HepG2 (cell line): ENCODE data around the gene TJP3. TPM values are rescaled to one million over a fixed set of nuclear protein-coding genes. Genes with fewer than 3 reads are reported as not detected.

Experiments
- ARID2 ChIP-seq: sonication (generic); formaldehyde crosslinking; IDR thresholded peaks from 2 replicates; pipeline ENCODE4 v1.8.1; 2022; ENCODE audit warnings: mild to moderate bottlenecking, missing genetic modification reagents, borderline replicate concordance
- CREM ChIP-seq, 2 experiments: sonication (generic) in 1 of 2; formaldehyde crosslinking in 1 of 2; IDR thresholded peaks; 2 replicates each; pipeline versions ENCODE4 v1.4.0 to v1.6.1; 2016 to 2020; ENCODE audit warnings: antibody characterized with exemption in 1 of 2, mild to moderate bottlenecking in 1 of 2, missing genetic modification reagents in 1 of 2
- EZH2 ChIP-seq: conservative IDR thresholded peaks from 2 replicates; pipeline ENCODE4 v1.6.1; 2012; ENCODE audit warnings: mild to moderate bottlenecking, low read depth, low read length, moderate library complexity
- GATAD2A ChIP-seq: IDR thresholded peaks from 2 replicates; pipeline ENCODE4 v1.6.1; 2016
- LCORL ChIP-seq, 2 experiments: fragments of 450-650 bp in 1 of 2; sonication (generic) in 1 of 2; formaldehyde crosslinking in 1 of 2; IDR thresholded peaks; 2 replicates each; pipeline versions ENCODE4 v1.5.0 to v1.6.1; 2017 to 2020; ENCODE audit warnings: antibody characterized with exemption in 1 of 2, missing genetic modification reagents in 1 of 2
- MED8 ChIP-seq: sonication (generic); formaldehyde crosslinking; IDR thresholded peaks from 2 replicates; pipeline ENCODE4 v1.8.1; 2023; ENCODE audit warnings: mild to moderate bottlenecking, missing genetic modification reagents; ENCODE audit not compliant: insufficient replicate concordance
- MIER2 ChIP-seq: IDR thresholded peaks from 2 replicates; pipeline ENCODE4 v1.6.1; 2016; ENCODE audit warnings: missing biosample characterization, missing genetic modification reagents
- MXI1 ChIP-seq: IDR thresholded peaks from 3 replicates; pipeline ENCODE4 v1.6.1; 2012; ENCODE audit warnings: low read depth, low read length, inconsistent platforms, borderline replicate concordance
- ONECUT2 ChIP-seq: sonication (generic); formaldehyde crosslinking; IDR thresholded peaks from 2 replicates; pipeline ENCODE4 v1.4.0; 2020; ENCODE audit warnings: missing genetic modification reagents
- SMAD3 ChIP-seq: sonication (generic); formaldehyde crosslinking; IDR thresholded peaks from 2 replicates; pipeline ENCODE4 v1.4.0; 2020; ENCODE audit warnings: missing genetic modification reagents
- SRSF1 ChIP-seq: fragments of 200-400 bp; formaldehyde crosslinking; optimal IDR thresholded peaks from 2 replicates; pipeline ENCODE3; 2017; ENCODE audit warnings: mild to moderate bottlenecking, low read depth, low read length, moderate library complexity
- THAP11 ChIP-seq: IDR thresholded peaks from 2 replicates; pipeline ENCODE4 v1.6.1; 2016; ENCODE audit warnings: missing biosample characterization, missing genetic modification reagents
- ZNF10 ChIP-seq: sonication (generic); formaldehyde crosslinking; IDR thresholded peaks from 2 replicates; pipeline ENCODE4 v1.4.0; 2020; ENCODE audit warnings: mild to moderate bottlenecking, low read depth, missing genetic modification reagents, borderline replicate concordance
- ZNF180 ChIP-seq: sonication (generic); formaldehyde crosslinking; IDR thresholded peaks from 2 replicates; pipeline ENCODE4 v1.4.0; 2020; ENCODE audit warnings: low read depth, missing genetic modification reagents, borderline replicate concordance
- ZNF430 ChIP-seq: sonication (generic); formaldehyde crosslinking; IDR thresholded peaks from 2 replicates; pipeline ENCODE4 v1.9.0; 2021; ENCODE audit warnings: mild to moderate bottlenecking, missing genetic modification reagents
- ZNF496 ChIP-seq: sonication (generic); formaldehyde crosslinking; IDR thresholded peaks from 2 replicates; pipeline ENCODE4 v1.8.1; 2023; ENCODE audit warnings: mild to moderate bottlenecking, moderate library complexity, missing genetic modification reagents; ENCODE audit not compliant: insufficient replicate concordance
- ZSCAN12 ChIP-seq: sonication (generic); formaldehyde crosslinking; IDR thresholded peaks from 2 replicates; pipeline ENCODE4 v1.9.0; 2021; ENCODE audit warnings: mild to moderate bottlenecking, missing genetic modification reagents
- polyA plus RNA-seq, 8 experiments: library from polyadenylated mRNA; depleted of rRNA in 3 of 8; stranded (reverse) in 7 of 8; unstranded in 1 of 8; fragments of >200 nt; fragmentation: Illumina TruSeq in 4 of 8; extraction: Trizol in 4 of 8; gene quantifications; 2 replicates each; pipeline versions ENCODE4 v1.2.1 to v1.2.3, GENCODE V29; 2011 to 2016; ENCODE audit warnings: low read depth in 4 of 8, missing spikeins in 1 of 8, mixed read lengths in 1 of 8; ENCODE audit not compliant: insufficient read depth in 1 of 8
- total RNA-seq, 5 experiments: library from RNA; depleted of rRNA; stranded (reverse); fragments of >200 nt; fragmentation: Illumina TruSeq; extraction: Trizol; gene quantifications; 2 replicates each; pipeline ENCODE4 v1.2.3, GENCODE V29; 2016; ENCODE audit warnings: low read depth in 1 of 5
- TF ChIP-seq, protein P1 (sequence below): sonication (generic); formaldehyde crosslinking; IDR thresholded peaks from 2 replicates; pipeline ENCODE4 v1.5.0; 2020; ENCODE audit warnings: mild to moderate bottlenecking, missing genetic modification reagents, borderline replicate concordance
- TF ChIP-seq, protein P2 (sequence below): sonication (generic); formaldehyde crosslinking; IDR thresholded peaks from 2 replicates; pipeline ENCODE4 v1.5.0; 2020; ENCODE audit warnings: mild to moderate bottlenecking, missing genetic modification reagents
- TF ChIP-seq, protein P3 (sequence below): sonication (generic); formaldehyde crosslinking; IDR thresholded peaks from 2 replicates; pipeline ENCODE4 v1.8.1; 2023; ENCODE audit warnings: mild to moderate bottlenecking, missing genetic modification reagents, borderline replicate concordance

Gene TJP3
- total and polyA plus RNA-seq, 2 of the 13 experiments (the other 11 are each of a cell fraction or from before 2014, with no cell fraction given), result 2.3 to 21.5 TPM

DNA sequence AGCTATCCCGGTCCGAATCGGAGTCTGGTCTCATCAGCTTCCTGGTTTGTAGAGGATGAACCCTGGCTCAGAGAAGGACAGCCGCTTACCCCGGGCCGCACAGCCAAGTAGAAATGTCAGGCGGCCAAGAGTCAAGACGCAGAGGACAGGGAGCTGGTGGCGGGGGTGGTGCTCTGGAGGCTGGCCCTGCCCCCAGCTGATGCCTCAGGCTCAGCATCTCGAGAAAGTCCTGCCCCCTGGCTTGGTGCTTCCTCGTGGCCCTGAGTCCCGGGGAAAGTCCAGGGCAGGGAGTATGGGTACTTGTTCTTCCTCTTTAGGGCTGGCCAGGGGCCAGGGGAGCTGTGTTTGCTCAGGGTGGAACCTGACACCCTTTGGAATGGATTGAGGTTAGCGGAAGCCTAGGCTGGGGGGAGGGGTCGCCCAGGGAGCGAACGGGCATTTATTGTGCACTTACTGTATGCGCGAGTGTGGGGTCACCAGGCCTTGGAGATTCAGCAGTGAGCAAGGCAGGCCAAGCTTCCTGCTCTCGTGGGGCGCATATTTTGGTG lies 2.2 kb downstream of the TJP3 start (continued):
- TF ChIP-seq, protein P1, sequence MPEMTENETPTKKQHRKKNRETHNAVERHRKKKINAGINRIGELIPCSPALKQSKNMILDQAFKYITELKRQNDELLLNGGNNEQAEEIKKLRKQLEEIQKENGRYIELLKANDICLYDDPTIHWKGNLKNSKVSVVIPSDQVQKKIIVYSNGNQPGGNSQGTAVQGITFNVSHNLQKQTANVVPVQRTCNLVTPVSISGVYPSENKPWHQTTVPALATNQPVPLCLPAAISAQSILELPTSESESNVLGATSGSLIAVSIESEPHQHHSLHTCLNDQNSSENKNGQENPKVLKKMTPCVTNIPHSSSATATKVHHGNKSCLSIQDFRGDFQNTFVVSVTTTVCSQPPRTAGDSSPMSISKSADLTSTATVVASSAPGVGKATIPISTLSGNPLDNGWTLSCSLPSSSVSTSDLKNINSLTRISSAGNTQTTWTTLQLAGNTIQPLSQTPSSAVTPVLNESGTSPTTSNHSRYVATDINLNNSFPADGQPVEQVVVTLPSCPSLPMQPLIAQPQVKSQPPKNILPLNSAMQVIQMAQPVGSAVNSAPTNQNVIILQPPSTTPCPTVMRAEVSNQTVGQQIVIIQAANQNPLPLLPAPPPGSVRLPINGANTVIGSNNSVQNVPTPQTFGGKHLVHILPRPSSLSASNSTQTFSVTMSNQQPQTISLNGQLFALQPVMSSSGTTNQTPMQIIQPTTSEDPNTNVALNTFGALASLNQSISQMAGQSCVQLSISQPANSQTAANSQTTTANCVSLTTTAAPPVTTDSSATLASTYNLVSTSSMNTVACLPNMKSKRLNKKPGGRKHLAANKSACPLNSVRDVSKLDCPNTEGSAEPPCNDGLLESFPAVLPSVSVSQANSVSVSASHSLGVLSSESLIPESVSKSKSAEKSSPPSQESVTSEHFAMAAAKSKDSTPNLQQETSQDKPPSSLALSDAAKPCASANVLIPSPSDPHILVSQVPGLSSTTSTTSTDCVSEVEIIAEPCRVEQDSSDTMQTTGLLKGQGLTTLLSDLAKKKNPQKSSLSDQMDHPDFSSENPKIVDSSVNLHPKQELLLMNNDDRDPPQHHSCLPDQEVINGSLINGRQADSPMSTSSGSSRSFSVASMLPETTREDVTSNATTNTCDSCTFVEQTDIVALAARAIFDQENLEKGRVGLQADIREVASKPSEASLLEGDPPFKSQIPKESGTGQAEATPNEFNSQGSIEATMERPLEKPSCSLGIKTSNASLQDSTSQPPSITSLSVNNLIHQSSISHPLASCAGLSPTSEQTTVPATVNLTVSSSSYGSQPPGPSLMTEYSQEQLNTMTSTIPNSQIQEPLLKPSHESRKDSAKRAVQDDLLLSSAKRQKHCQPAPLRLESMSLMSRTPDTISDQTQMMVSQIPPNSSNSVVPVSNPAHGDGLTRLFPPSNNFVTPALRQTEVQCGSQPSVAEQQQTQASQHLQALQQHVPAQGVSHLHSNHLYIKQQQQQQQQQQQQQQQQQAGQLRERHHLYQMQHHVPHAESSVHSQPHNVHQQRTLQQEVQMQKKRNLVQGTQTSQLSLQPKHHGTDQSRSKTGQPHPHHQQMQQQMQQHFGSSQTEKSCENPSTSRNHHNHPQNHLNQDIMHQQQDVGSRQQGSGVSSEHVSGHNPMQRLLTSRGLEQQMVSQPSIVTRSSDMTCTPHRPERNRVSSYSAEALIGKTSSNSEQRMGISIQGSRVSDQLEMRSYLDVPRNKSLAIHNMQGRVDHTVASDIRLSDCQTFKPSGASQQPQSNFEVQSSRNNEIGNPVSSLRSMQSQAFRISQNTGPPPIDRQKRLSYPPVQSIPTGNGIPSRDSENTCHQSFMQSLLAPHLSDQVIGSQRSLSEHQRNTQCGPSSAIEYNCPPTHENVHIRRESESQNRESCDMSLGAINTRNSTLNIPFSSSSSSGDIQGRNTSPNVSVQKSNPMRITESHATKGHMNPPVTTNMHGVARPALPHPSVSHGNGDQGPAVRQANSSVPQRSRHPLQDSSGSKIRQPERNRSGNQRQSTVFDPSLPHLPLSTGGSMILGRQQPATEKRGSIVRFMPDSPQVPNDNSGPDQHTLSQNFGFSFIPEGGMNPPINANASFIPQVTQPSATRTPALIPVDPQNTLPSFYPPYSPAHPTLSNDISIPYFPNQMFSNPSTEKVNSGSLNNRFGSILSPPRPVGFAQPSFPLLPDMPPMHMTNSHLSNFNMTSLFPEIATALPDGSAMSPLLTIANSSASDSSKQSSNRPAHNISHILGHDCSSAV (CRISPR knock-in tag), result no peak
- TF ChIP-seq MXI1 (peak; percentile 63; the same call in 1 of the 3 replicates), EZH2 (no peak), MIER2 (CRISPR knock-in tag) (peak; percentile 55; the same call in 1 of the 2 replicates), ZNF430 (CRISPR knock-in tag) (peak; percentile 87; the same call in 1 of the 2 replicates), MED8 (CRISPR knock-in tag) (peak; percentile 70), THAP11 (CRISPR knock-in tag) (peak; percentile 77), LCORL (IDR thresholded peaks at IDR 0.05) (no peak), LCORL (CRISPR knock-in tag; IDR thresholded peaks at IDR 0.05) (peak; percentile 64; the same call in 1 of the 2 replicates), ARID2 (CRISPR knock-in tag) (no peak), ZNF496 (CRISPR knock-in tag) (no peak), SRSF1 (no peak), SMAD3 (CRISPR knock-in tag) (0 out of 2 replicates have a peak, but pooled peaks have one; percentile 67), ZNF180 (no peak), ZSCAN12 (CRISPR knock-in tag) (0 out of 2 replicates have a peak, but pooled peaks have one; percentile 29), CREM (IDR thresholded peaks at IDR 0.05) (peak; percentile 49; the same call in 1 of the 2 replicates), CREM (CRISPR knock-in tag; IDR thresholded peaks at IDR 0.05) (no peak), ONECUT2 (CRISPR knock-in tag) (0 out of 2 replicates have a peak, but pooled peaks have one; percentile 30), GATAD2A (CRISPR knock-in tag) (peak; percentile 87), ZNF10 (CRISPR knock-in tag) (no peak)
- TF ChIP-seq, protein P2, sequence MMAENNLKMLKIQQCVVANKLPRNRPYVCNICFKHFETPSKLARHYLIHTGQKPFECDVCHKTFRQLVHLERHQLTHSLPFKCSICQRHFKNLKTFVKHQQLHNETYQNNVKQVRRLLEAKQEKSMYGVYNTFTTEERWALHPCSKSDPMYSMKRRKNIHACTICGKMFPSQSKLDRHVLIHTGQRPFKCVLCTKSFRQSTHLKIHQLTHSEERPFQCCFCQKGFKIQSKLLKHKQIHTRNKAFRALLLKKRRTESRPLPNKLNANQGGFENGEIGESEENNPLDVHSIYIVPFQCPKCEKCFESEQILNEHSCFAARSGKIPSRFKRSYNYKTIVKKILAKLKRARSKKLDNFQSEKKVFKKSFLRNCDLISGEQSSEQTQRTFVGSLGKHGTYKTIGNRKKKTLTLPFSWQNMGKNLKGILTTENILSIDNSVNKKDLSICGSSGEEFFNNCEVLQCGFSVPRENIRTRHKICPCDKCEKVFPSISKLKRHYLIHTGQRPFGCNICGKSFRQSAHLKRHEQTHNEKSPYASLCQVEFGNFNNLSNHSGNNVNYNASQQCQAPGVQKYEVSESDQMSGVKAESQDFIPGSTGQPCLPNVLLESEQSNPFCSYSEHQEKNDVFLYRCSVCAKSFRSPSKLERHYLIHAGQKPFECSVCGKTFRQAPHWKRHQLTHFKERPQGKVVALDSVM, result peak; percentile 76
- TF ChIP-seq, protein P3, sequence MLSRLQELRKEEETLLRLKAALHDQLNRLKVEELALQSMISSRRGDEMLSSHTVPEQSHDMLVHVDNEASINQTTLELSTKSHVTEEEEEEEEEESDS (CRISPR knock-in tag), result no peak
